Cortex of kidney (tissue), 1 donor: ENCODE measurements around the gene PLAAT4.

Source experiments
- DNase-seq: peaks from one replicate; lab custom pipeline; 2025; lab: John Stamatoyannopoulos, UW

The PLAAT4 gene

GRCh38 chr11:63536669-63537292 is at the start of gene PLAAT4:
Gene PLAAT4, plus strand, starts transcription at chr11:63536808. Its CDS starts 61 bp downstream, at chr11:63536869.
- DNase-seq, result no peak

- no peak for DNase-seq
Measured at GRCh38 chr11:63488789-63489188, 47.8 kb upstream of the PLAAT4 start.

GRCh38 chr11:63489879-63490278 is 46.7 kb upstream of the PLAAT4 start:
- DNase-seq, result no peak

GRCh38 chr11:63490551-63491239 is 45.9 kb upstream of the PLAAT4 start, which contains the start of gene PLAAT5:
Gene PLAAT5, minus strand, starts transcription at chr11:63491167. Its CDS starts 133 bp downstream, at chr11:63491034.
- DNase-seq, result no peak

GRCh38 chr11:63491240-63491587 is 45.4 kb upstream of the PLAAT4 start:
- DNase-seq, result no peak

- DNase-seq, result no peak
Measured at GRCh38 chr11:63491636-63492372, 44.8 kb upstream of the PLAAT4 start.

- no peak for DNase-seq
Measured at GRCh38 chr11:63492441-63492840, 44.2 kb upstream of the PLAAT4 start.

- no peak for DNase-seq
Measured at GRCh38 chr11:63493127-63493526, 43.5 kb upstream of the PLAAT4 start.

- DNase-seq, result no peak
Measured at GRCh38 chr11:63494975-63495374, 41.6 kb upstream of the PLAAT4 start.

- no peak for DNase-seq
Measured at GRCh38 chr11:63499874-63500273, 36.7 kb upstream of the PLAAT4 start.

GRCh38 chr11:63501236-63501635 is 35.4 kb upstream of the PLAAT4 start:
- DNase-seq, result no peak

- no peak for DNase-seq
Measured at GRCh38 chr11:63502252-63502820, 34.3 kb upstream of the PLAAT4 start.

GRCh38 chr11:63503492-63503891 is 33.1 kb upstream of the PLAAT4 start:
- no peak for DNase-seq

GRCh38 chr11:63504054-63504453 is 32.6 kb upstream of the PLAAT4 start:
- no peak for DNase-seq

GRCh38 chr11:63504933-63505586 is 31.5 kb upstream of the PLAAT4 start:
- DNase-seq, result no peak

GRCh38 chr11:63505857-63506528 is 30.6 kb upstream of the PLAAT4 start, which contains the start of gene LGALS12:
Gene LGALS12, plus strand, starts transcription at chr11:63506084. Its CDS starts 375 bp downstream, at chr11:63506459.
- DNase-seq, result no peak

GRCh38 chr11:63506876-63507275 is 29.7 kb upstream of the PLAAT4 start:
- DNase-seq, result no peak

GRCh38 chr11:63507511-63507910 is 29.1 kb upstream of the PLAAT4 start:
- DNase-seq, result no peak

- DNase-seq, result no peak
Measured at GRCh38 chr11:63508009-63508408, 28.6 kb upstream of the PLAAT4 start.

GRCh38 chr11:63508745-63509144 is 27.9 kb upstream of the PLAAT4 start:
- no peak for DNase-seq

GRCh38 chr11:63510360-63511047 is 26.1 kb upstream of the PLAAT4 start:
- no peak for DNase-seq
